Heart right ventricle (tissue), 16 donors: ENCODE results near the gene PPP1R14C. TPM values are rescaled to one million over a fixed set of nuclear protein-coding genes. Genes with fewer than 3 reads are reported as not detected.

Experiments used
- ATAC-seq, 8 donors: fragments of 200-7000 bp; cut with Tn5 transposase; one replicate each; pipeline ENCODE4 v1.9.1; 2020; ENCODE audit warnings: mild to moderate bottlenecking in 8 of 8, moderate library complexity in 8 of 8, moderate number of reproducible peaks in 1 of 8
- DNase-seq, 2 donors: peaks; one replicate each; pipeline ENCODE4 v3.0.0-alpha.2; 2020
- H3K27ac ChIP-seq, 10 donors: fragments of 200-600 bp; sonication (generic) in 2 of 10; one replicate each; pipeline versions ENCODE4 v1.5.0 to v1.8.0; 2020 to 2022; ENCODE audit warnings: mild to moderate bottlenecking in 3 of 10
- H3K27me3 ChIP-seq, 7 donors: fragments of 200-600 bp; one replicate each; pipeline ENCODE4 v1.8.0; 2021 to 2022; ENCODE audit warnings: mild to moderate bottlenecking in 2 of 7
- H3K36me3 ChIP-seq, 9 donors: fragments of 200-600 bp; sonication (generic) in 1 of 9; one replicate each; pipeline versions ENCODE4 v1.5.0 to v1.8.0; 2020 to 2022; ENCODE audit warnings: mild to moderate bottlenecking in 2 of 9
- H3K4me1 ChIP-seq, 9 donors: fragments of 200-600 bp; sonication (generic) in 1 of 9; one replicate each; pipeline versions ENCODE4 v1.5.0 to v1.8.0; 2020 to 2022; ENCODE audit warnings: mild to moderate bottlenecking in 4 of 9
- H3K4me3 ChIP-seq, 10 donors: fragments of 200-600 bp; sonication (generic) in 2 of 10; one replicate each; pipeline versions ENCODE4 v1.5.0 to v1.8.0; 2020 to 2022; ENCODE audit warnings: mild to moderate bottlenecking in 7 of 10, moderate library complexity in 2 of 10
- H3K9me3 ChIP-seq, 11 donors: fragments of 200-600 bp in 10 of 11; sonication (generic) in 2 of 11; one replicate each; pipeline versions ENCODE4 v1.5.0 to v1.8.0; 2013 to 2022; ENCODE audit warnings: mild to moderate bottlenecking in 2 of 11, control low read depth in 1 of 11, moderate library complexity in 1 of 11
- whole genome bisulfite sequencing, 2 donors: extraction: QIAGEN DNeasy Blood & Tissue Kit; methylation state at CpG; one replicate each; pipeline ENCODE4 v1.1.7; 2013; ENCODE audit warnings: inconsistent platforms in 1 of 2; 5-methylcytosine and 5-hydroxymethylcytosine counted together
- intact Hi-C, 10 donors: fragments of 100-400 bp; cut with DNase I; formaldehyde crosslinking; loops; one replicate each; pipeline versions ENCODE4 v1.11.1 to v1.14.2; 2022
- polyA plus RNA-seq, 2 donors: library from polyadenylated mRNA; stranded (reverse); fragments of 200-250 nt; gene quantifications; one replicate each; pipeline ENCODE4 v1.2.3, GENCODE V29; 2013
- total RNA-seq, 10 donors: library from RNA; stranded (reverse); fragmentation: NEBNext Ultra II Directional in 3 of 10; extraction: Animal tissue kit (Norgen Biotek cat#: 25700) in 3 of 10; gene quantifications; one replicate each; pipeline versions ENCODE4 v1.2.1 to v1.2.4, GENCODE V29; 2021 to 2023
- TF ChIP-seq, protein P1 (sequence below), 9 donors: fragments of 200-600 bp; sonication (generic) in 2 of 9; IDR thresholded peaks; one replicate each; pipeline versions ENCODE4 v1.5.0 to v1.8.0; 2021 to 2022; ENCODE audit warnings: antibody characterized with exemption in 9 of 9, mild to moderate bottlenecking in 5 of 9, moderate library complexity in 1 of 9
- donor health status: Arrhythmogenic right ventricular cardiomyopathy.
- donor health status: ischemic (EF 13 %, LVEDD 7.1; RV severe dilation, severe dysfunction).
- donor health status: healthy with polysubstance abuse.
- donor health status: DM: no; HTN: yes; CAD: no.
- donor health status: DM: no; HTN: no; CAD: no.
- donor health status: ischemic (EF 25% LVEDD 6.9; RV normal size, moderate dysfunction).
- donor health status: ischemic (EF 25% LVEDD 5.7; RV mildly dilated, moderate dysfunction).
- donor health status: healthy.
- donor health status: DM: yes; HTN: yes; CAD: no.
- donor health status: Ischemic cardiomyopathy.
- donor health status: ischemic (EF 35%, LVEDD 5.7; RV mildly dilated, moderate dysfunction).
- donor health status: nonischemic (EF 11% LVEDD 7.7; RV severe dilation, severe dysfunction).
- donor health status: DM: yes; HTN: yes; CAD: no.
- donor health status: PGD.
- donor health status: ischemic (EF 29% LVEDD 5.4; RV normal size, mild dysfunction).
- donor health status: nonischemic (EF 23%, LVEDD 6.1; RV moderate dilation, normal function).

Gene PPP1R14C
- total and polyA plus RNA-seq, 12 donors, result 22.6 to 145 (median 92.1) TPM

DNA sequence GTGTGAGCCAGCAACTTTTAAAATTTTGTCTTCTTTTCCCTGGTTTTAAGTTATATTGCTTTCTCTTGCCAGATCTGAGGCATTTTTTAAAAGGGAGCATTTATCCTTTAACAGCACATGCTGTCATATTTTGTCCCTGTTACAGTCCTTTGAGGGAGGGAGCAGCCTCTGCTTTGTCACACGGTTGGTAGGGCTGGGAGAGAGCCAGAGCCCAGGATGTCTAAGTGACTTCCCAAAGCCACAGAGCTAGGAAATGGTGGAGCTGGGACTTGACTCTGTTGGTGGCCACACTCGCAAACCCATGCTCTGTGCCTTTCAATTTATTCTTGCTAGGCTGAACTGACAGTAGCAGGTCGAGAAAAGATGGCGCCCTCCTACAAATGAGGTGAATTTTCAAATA is 145.6 kb downstream of the PPP1R14C start:
- TF ChIP-seq, protein P1, sequence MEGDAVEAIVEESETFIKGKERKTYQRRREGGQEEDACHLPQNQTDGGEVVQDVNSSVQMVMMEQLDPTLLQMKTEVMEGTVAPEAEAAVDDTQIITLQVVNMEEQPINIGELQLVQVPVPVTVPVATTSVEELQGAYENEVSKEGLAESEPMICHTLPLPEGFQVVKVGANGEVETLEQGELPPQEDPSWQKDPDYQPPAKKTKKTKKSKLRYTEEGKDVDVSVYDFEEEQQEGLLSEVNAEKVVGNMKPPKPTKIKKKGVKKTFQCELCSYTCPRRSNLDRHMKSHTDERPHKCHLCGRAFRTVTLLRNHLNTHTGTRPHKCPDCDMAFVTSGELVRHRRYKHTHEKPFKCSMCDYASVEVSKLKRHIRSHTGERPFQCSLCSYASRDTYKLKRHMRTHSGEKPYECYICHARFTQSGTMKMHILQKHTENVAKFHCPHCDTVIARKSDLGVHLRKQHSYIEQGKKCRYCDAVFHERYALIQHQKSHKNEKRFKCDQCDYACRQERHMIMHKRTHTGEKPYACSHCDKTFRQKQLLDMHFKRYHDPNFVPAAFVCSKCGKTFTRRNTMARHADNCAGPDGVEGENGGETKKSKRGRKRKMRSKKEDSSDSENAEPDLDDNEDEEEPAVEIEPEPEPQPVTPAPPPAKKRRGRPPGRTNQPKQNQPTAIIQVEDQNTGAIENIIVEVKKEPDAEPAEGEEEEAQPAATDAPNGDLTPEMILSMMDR (IDR thresholded peaks at IDR 0.05), result no peak
- no peak for ATAC-seq
- Histone ChIP-seq H3K4me1 (peaks cover 0 to 5% (median 0%) of the 10 kb centered on the region in 9 donors), H3K4me3 (no peak overlapping the region), H3K27me3 (peaks cover 0 to 25% (median 8%) of the 10 kb centered on the region in 7 donors), H3K36me3 (no peaks in the 10 kb centered on the region), H3K9me3 (no peaks in the 10 kb centered on the region), H3K27ac (no peak overlapping the region)
- no peak for DNase-seq
- 83 to 86% methylated on average over 4 of the region's 4 CpGs for WGBS, 2 donors
- intact Hi-C loops, result no loop called here

DNA sequence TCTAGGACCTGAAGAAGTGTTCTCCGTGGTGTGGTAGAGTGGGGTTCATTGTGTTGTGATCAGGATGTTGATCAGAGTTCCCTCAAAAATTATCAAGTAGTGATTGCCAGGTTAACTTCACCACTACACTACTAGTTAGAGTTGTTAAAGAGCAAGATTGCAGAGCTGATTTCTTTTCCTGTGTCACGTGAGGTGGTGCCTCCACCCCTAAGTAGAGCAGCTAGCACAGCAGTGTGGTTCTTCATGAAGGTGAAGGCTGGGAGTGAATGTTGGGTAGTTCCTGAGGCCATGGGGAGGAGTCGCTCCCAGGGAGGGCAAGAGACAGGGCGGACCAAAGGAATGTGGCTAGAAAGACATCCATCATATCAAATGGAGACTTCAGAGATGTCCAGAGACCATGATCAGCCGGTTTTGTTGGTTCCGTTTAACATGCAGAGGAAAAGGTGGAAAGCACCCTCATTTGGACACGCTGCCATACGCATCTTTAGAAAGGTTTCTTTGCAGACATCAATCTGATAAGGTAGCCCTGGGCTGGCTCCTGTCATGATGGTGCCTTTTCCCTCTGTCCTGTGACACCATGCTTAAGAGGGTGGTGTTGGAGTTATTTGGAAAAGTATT is 146.7 kb downstream of the PPP1R14C start:
- intact Hi-C loops, result no loop called here
- Histone ChIP-seq H3K36me3 (no peaks in the 10 kb centered on the region), H3K9me3 (no peaks in the 10 kb centered on the region), H3K4me3 (no peak overlapping the region), H3K27ac (no peak overlapping the region), H3K4me1 (peaks cover 0 to 12% (median 0%) of the 10 kb centered on the region in 9 donors), H3K27me3 (peaks cover 0 to 25% (median 8%) of the 10 kb centered on the region in 7 donors)
- ATAC-seq, result no peak
- TF ChIP-seq, protein P1 (IDR thresholded peaks at IDR 0.05), result no peak
- DNase-seq, result no peak
- WGBS, 2 donors, result 92% methylated on average over 8 of the region's 8 CpGs

DNA sequence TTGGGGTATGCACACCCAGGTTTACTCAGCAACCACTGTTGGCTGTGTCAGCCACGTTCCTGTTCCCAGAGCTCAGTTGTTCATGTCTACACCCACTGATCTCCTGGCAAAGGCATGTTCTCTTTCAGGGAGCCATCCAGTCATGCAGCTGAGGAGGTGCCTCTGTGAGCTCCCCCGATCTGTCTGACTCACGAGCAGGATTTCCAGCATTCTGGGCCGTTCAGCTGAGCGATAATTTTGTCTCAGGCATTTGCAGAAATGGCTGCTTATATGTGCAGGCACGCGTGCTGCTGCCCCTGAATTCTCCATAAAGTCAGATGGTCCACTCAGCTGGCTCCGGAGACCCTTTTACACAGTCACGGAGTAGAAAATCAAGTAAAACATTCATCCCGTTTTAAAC is 147.6 kb downstream of the PPP1R14C start:
- TF ChIP-seq, protein P1 (IDR thresholded peaks at IDR 0.05), result no peak
- no peak overlapping the region for H3K4me3 ChIP-seq
- no peak overlapping the region for H3K27ac ChIP-seq
- ATAC-seq (no peak), DNase-seq (no peak)
- peaks cover 0 to 25% (median 5%) of the 10 kb centered on the region in 7 donors for H3K27me3 ChIP-seq
- no peaks in the 10 kb centered on the region for H3K36me3 ChIP-seq
- peaks cover 0 to 12% (median 0%) of the 10 kb centered on the region in 9 donors for H3K4me1 ChIP-seq
- 79 to 82% methylated on average over 10 of the region's 10 CpGs for WGBS, 2 donors
- no peaks in the 10 kb centered on the region for H3K9me3 ChIP-seq
- intact Hi-C loops, result no loop called here

DNA sequence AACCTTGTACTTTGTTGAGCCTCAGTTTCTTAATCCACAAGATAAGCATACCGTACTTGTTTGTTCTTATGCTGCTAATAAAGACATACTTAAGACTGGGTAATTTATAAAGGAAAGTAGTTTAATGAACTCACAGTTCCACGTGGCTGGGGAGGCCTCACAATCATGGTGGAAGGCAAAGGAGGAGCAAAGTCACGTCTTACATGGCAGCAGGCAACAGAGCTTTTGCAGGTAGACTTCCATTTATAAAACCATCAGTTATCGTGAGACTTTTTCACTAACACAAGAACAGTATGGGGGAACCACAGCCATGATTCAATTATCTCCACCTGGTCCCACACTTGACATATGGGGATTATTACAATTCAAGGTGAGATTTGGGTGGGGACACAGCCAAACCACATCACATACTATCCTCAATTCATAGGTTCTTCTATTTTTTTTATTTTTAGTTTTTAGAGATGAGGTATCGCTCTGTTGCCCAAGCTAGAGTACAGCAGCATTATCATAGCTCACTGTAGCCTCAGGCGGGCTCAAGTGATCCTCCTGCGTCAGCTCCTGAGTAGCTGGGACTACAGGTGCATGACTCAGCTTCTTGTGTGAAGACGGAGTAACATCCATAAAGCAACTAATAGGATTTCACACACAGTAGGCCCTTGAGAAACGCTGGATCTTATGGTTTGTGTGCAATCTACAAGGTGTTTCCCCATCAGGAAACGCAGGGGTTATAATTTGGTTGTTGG is 149.3 kb downstream of the PPP1R14C start:
- no peak overlapping the region for H3K4me3 ChIP-seq
- peaks cover 0 to 10% (median 5%) of the 10 kb centered on the region in 7 donors for H3K27me3 ChIP-seq
- intact Hi-C loops, result no loop called here
- WGBS, 2 donors, result 90 to 92% methylated on average over 10 of the region's 10 CpGs
- TF ChIP-seq, protein P1 (IDR thresholded peaks at IDR 0.05), result no peak
- DNase-seq, result no peak
- no peaks in the 10 kb centered on the region for H3K36me3 ChIP-seq
- ATAC-seq, result no peak
- no peak overlapping the region for H3K27ac ChIP-seq
- peaks cover 0 to 12% (median 0%) of the 10 kb centered on the region in 9 donors for H3K4me1 ChIP-seq
- peaks cover 0 to 12% (median 3%) of the 10 kb centered on the region in 11 donors for H3K9me3 ChIP-seq
